ENCODE measurements around the gene IQCC.

- TF ChIP-seq REST (IDR thresholded peaks at IDR 0.05; ENCODE audit: insufficient read depth in 1 of 2, low read depth in 2 of 2, low read length in 2 of 2) (no peak), TAF1 (IDR thresholded peaks at IDR 0.05; ENCODE audit: borderline replicate concordance, insufficient read depth, low read length) (no peak), POLR2AphosphoS5 (IDR thresholded peaks at IDR 0.05; ENCODE audit: low read depth, low read length) (no peak), SIN3A (IDR thresholded peaks at IDR 0.05; ENCODE audit: borderline replicate concordance, insufficient read depth, low read length) (no peak)
Observed at GRCh38 chr1:32224285-32224684, 18.8 kb downstream of the IQCC start.

All from PFSK-1 (cell line).